Thymus (tissue), 11 donors: ENCODE results near the gene PDPK1. TPM values are rescaled to one million over a fixed set of nuclear protein-coding genes. Genes with fewer than 3 reads are reported as not detected.

Experiments used
- DNase-seq, 9 donors: peaks; one replicate each; pipeline ENCODE4 v3.0.0-alpha.2; 2013; ENCODE audit warnings: low spot score in 9 of 9, low read depth in 6 of 9, missing footprints in 1 of 9
- H3K27ac ChIP-seq, 2 donors: one replicate each; pipeline ENCODE4 v1.5.1; 2013; ENCODE audit warnings: control low read depth in 1 of 2, low read depth in 1 of 2, low read length in 1 of 2, mild to moderate bottlenecking in 1 of 2, moderate library complexity in 1 of 2
- H3K27me3 ChIP-seq, 2 donors: one replicate each; pipeline ENCODE4 v1.5.1; 2013; ENCODE audit warnings: low read length in 1 of 2; ENCODE audit not compliant: control insufficient read depth in 2 of 2, insufficient read depth in 1 of 2
- H3K36me3 ChIP-seq, 2 donors: one replicate each; pipeline ENCODE4 v1.5.1; 2013; ENCODE audit warnings: low read length in 1 of 2, mild to moderate bottlenecking in 1 of 2, moderate library complexity in 1 of 2; ENCODE audit not compliant: control insufficient read depth in 2 of 2, insufficient read depth in 2 of 2
- H3K4me1 ChIP-seq, 2 donors: one replicate each; pipeline ENCODE4 v1.5.1; 2013; ENCODE audit warnings: low read length in 2 of 2; ENCODE audit not compliant: control insufficient read depth in 2 of 2, insufficient read depth in 2 of 2
- H3K4me3 ChIP-seq, 2 donors: one replicate each; pipeline ENCODE4 v1.5.1; 2013; ENCODE audit warnings: low read length in 2 of 2, control low read depth in 1 of 2, mild to moderate bottlenecking in 1 of 2
- H3K9me3 ChIP-seq, 2 donors: one replicate each; pipeline ENCODE4 v1.5.1; 2013; ENCODE audit warnings: low read length in 1 of 2, mild to moderate bottlenecking in 1 of 2; ENCODE audit not compliant: control insufficient read depth in 2 of 2, insufficient read depth in 1 of 2
- WGBS: extraction: QIAGEN DNeasy Blood & Tissue Kit; methylation state at CpG from one replicate; pipeline ENCODE4 v1.1.7; 2013; 5-methylcytosine and 5-hydroxymethylcytosine counted together
- polyA plus RNA-seq: library from polyadenylated mRNA; stranded (reverse); fragments of 200-250 nt; gene quantifications from one replicate; pipeline ENCODE4 v1.2.3, GENCODE V29; 2013
- total RNA-seq: library from RNA; stranded (reverse); fragments of 120-200 nt; gene quantifications from one replicate; pipeline ENCODE4 v1.2.4, GENCODE V29; 2013
- donor health status: healthy.

Gene PDPK1
- total and polyA plus RNA-seq, 2 donors = 14.1 to 17.2 TPM

DNA sequence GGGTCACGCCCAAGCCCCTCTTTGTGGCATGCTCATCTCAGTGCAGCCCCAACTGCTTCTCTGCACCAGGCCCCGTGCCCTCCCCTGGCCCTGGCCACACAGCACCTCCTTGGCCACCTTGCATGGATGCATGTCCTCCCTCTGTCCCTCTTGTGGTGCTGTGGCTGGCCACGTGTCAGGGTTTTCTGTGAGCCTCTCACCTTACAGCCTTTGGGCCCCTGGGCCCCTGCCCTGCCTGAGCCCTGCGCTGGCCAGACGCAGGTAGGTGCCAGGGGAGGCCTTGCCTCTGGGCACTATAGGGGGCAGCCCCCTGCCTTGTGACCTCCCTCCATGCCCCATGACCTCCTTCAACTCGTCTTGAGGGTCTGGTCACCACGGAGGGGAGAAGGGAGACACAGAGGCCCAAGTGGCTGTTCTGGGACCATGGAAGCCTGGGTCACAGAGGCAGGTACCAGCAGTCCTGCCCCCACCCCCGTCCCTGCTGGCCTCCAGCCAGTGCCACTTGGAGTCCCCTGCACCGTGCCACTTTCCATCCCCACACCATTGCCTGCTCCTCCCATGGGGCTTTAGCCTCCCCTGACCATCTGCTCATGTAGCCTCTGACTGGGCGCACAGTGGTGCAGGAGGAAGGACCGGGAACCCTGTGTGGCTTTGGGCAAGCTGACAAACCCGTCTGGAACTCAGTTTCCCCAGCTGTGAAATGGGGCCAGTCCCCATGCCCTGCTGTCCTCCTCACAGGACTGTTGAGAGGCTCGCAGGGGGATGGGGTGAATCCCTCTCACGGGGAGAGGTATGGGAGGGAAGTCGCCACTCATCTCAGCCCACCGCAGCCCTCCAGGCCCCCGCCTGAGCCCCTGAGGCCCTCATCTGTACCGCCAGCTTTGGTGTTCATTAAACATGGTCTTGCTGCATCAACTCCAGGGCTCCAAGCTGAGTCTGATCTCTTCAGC, 35.6 kb upstream of the PDPK1 start:
- no peaks in the 10 kb centered on the region for H3K9me3 ChIP-seq
- 95% methylated on average over 18 of the region's 18 CpGs for whole genome bisulfite sequencing
- no peaks in the 10 kb centered on the region for H3K27me3 ChIP-seq
- H3K4me3 ChIP-seq = no peak overlapping the region
- no peak overlapping the region for H3K27ac ChIP-seq
- no peak for DNase-seq
- peaks cover 0 to 7% of the 10 kb centered on the region in 2 donors for H3K36me3 ChIP-seq
- H3K4me1 ChIP-seq = peaks cover 0 to 29% of the 10 kb centered on the region in 2 donors

- no peaks in the 10 kb centered on the region for H3K36me3 ChIP-seq
- no peak for DNase-seq
- peaks cover 0 to 8% of the 10 kb centered on the region in 2 donors for H3K9me3 ChIP-seq
- 96% methylated on average over 14 of the region's 14 CpGs for WGBS
- no peaks in the 10 kb centered on the region for H3K27me3 ChIP-seq
- H3K4me1 ChIP-seq = peaks cover 3 to 60% of the 10 kb centered on the region in 2 donors
- no peak overlapping the region for H3K27ac ChIP-seq
- H3K4me3 ChIP-seq = no peak overlapping the region
These were observed 32.1 kb upstream of the PDPK1 start for GRCh38 chr16:2505695-2506094.

GRCh38 chr16:2507052-2507659, 30.7 kb upstream of the PDPK1 start:
- H3K36me3 ChIP-seq = no peaks in the 10 kb centered on the region
- H3K27me3 ChIP-seq = no peaks in the 10 kb centered on the region
- no peak overlapping the region for H3K4me3 ChIP-seq
- DNase-seq = peak in 1 of 9 donors; percentile 52
- H3K27ac ChIP-seq = peak overlapping the region; percentile 73 to 74
- peaks cover 3 to 59% of the 10 kb centered on the region in 2 donors for H3K4me1 ChIP-seq
- whole genome bisulfite sequencing = 30% methylated on average over 14 of the region's 14 CpGs
- peaks cover 0 to 8% of the 10 kb centered on the region in 2 donors for H3K9me3 ChIP-seq

- Histone ChIP-seq H3K4me3 (no peak overlapping the region), H3K36me3 (no peaks in the 10 kb centered on the region), H3K27me3 (no peaks in the 10 kb centered on the region), H3K27ac (peak overlapping the region; percentile 73 to 74), H3K4me1 (peaks cover 6 to 59% of the 10 kb centered on the region in 2 donors), H3K9me3 (peaks cover 0 to 8% of the 10 kb centered on the region in 2 donors)
- DNase-seq = no peak
- WGBS = 77% methylated on average over 11 of the region's 11 CpGs
These were observed 30.2 kb upstream of the PDPK1 start for GRCh38 chr16:2507665-2508064.

GRCh38 chr16:2508722-2509400, 29.0 kb upstream of the PDPK1 start:
- Histone ChIP-seq H3K4me3 (no peak overlapping the region), H3K4me1 (peaks cover 9 to 64% of the 10 kb centered on the region in 2 donors), H3K27me3 (no peaks in the 10 kb centered on the region), H3K36me3 (no peaks in the 10 kb centered on the region), H3K27ac (no peak overlapping the region), H3K9me3 (peaks cover 0 to 11% of the 10 kb centered on the region in 2 donors)
- DNase-seq = no peak
- WGBS = 95% methylated on average over 18 of the region's 18 CpGs

DNA sequence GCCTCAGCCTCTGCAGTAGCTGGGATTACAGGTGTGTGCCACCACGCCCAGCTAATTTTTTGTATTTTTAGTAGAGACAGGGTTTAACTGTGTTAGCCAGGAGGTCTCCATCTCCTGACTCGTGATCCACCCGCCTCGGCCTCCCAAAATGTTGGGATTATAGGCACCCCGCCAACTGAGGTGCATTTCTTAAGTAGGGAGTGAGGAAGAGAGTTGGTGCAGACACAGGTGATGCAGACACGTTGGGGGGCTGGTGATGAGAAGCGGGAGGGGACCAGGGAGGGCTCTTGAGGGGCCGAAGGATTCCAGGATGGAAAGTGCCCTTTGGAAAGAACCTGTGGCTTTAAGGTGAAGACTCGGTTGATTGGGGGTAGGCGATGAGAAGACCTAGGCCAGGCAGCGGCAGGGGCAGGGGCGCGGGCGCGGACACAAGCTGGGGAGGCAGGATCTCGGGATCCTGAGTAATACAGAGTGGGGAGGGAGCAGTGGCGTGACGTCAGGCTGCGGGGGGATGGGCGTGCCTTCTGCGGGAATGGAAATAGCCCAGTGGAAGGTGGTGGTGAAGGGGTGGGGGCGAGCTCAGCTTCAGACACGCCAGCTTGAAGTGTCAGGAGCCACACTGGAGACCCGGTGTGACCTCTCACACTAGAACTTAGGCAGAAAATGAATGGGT, 26.6 kb upstream of the PDPK1 start:
- Histone ChIP-seq H3K4me3 (no peak overlapping the region), H3K36me3 (peaks cover 0 to 6% of the 10 kb centered on the region in 2 donors), H3K27ac (no peak overlapping the region), H3K27me3 (no peaks in the 10 kb centered on the region), H3K4me1 (peaks cover 19 to 80% of the 10 kb centered on the region in 2 donors), H3K9me3 (peaks cover 0 to 11% of the 10 kb centered on the region in 2 donors)
- WGBS = 91% methylated on average over 24 of the region's 24 CpGs
- no peak for DNase-seq

- Histone ChIP-seq H3K27me3 (no peaks in the 10 kb centered on the region), H3K4me1 (peaks cover 19 to 82% of the 10 kb centered on the region in 2 donors)
- DNase-seq = no peak
These were observed 25.7 kb upstream of the PDPK1 start for GRCh38 chr16:2511996-2512734.

GRCh38 chr16:2512735-2513404, 25.0 kb upstream of the PDPK1 start:
- H3K27ac ChIP-seq = peak overlapping the region; percentile 95 to 99
- H3K4me1 ChIP-seq = peaks cover 19 to 78% of the 10 kb centered on the region in 2 donors
- WGBS = 30% methylated on average over 15 of the region's 15 CpGs

More at GRCh38 chr16:2511996-2512734, 25.7 kb upstream of the PDPK1 start:
- Histone ChIP-seq H3K36me3 (peaks cover 5 to 14% of the 10 kb centered on the region in 2 donors), H3K4me3 (no peak overlapping the region), H3K9me3 (peaks cover 0 to 11% of the 10 kb centered on the region in 2 donors), H3K27ac (peak overlapping the region in 1 of 2 donors; percentile 95)
- WGBS = 98% methylated on average over 17 of the region's 17 CpGs

More at GRCh38 chr16:2512735-2513404, 25.0 kb upstream of the PDPK1 start:
- DNase-seq = peak in 5 of 9 donors; percentile 50 to 81 (median 64)
- peaks cover 8 to 15% of the 10 kb centered on the region in 2 donors for H3K36me3 ChIP-seq
- no peaks in the 10 kb centered on the region for H3K27me3 ChIP-seq
- H3K9me3 ChIP-seq = peaks cover 0 to 11% of the 10 kb centered on the region in 2 donors
- H3K4me3 ChIP-seq = peak overlapping the region; percentile 26 to 87
